ENCODE results near the gene PCBP3. TPM values are rescaled to one million over a fixed set of nuclear protein-coding genes. Genes with fewer than 3 reads are reported as not detected.

PCBP3 gene
- total and polyA plus RNA-seq, 2 donors (not counting 3 experiments of a cell fraction or from before 2014, with no cell fraction given) = 0.06 to 1.1 TPM

- H3K9me1 ChIP-seq (replicated peaks; ENCODE audit: control insufficient read depth, extremely low read depth, insufficient read depth, low read length) = no peaks in the 10 kb centered on the region
- CTCF ChIA-PET = no interaction called here
- H3K36me3 ChIP-seq (ENCODE audit: control insufficient read depth in 2 of 2, extremely low read depth in 1 of 2, insufficient read depth in 2 of 2, low read length in 2 of 2) = no peaks in the 10 kb centered on the region
- intact Hi-C loops (cut with micrococcal nuclease) (no loop called here), dilution Hi-C loops (cut with MboI; ENCODE audit: extremely low pct_ligation_motif_present, low sequenced_read_pairs) (no loop called here)
- no peaks in the 10 kb centered on the region for H3K27me3 ChIP-seq (ENCODE audit: control insufficient read depth in 2 of 2, insufficient read depth in 2 of 2, low read length in 2 of 2)
- DNase-seq (ENCODE audit: low read depth, low spot score) (no peak), FAIRE-seq (no peak)
- no peak overlapping the region for H3K27ac ChIP-seq (ENCODE audit: insufficient read depth, low read depth, low read length)
- no peak overlapping the region for H3K9ac ChIP-seq (replicated peaks; ENCODE audit: extremely low read depth, insufficient read depth, low read length)
- H3K79me2 ChIP-seq (ENCODE audit: control insufficient read depth, insufficient read depth, low read length) = no peaks in the 10 kb centered on the region
- H3K9me3 ChIP-seq (replicated peaks; ENCODE audit: control insufficient read depth, insufficient read depth, low read length) = no peaks in the 10 kb centered on the region
- no peak overlapping the region for H3K4me2 ChIP-seq (ENCODE audit: insufficient read depth, low read length)
- POLR2A ChIA-PET = no interaction called here
- no peak overlapping the region for H2AFZ ChIP-seq (ENCODE audit: low read depth, low read length)
- H3K4me3 ChIP-seq (replicated peaks in 1 of 3; ENCODE audit: insufficient read depth in 1 of 3, low read depth in 1 of 3, low read length in 3 of 3) = no peak overlapping the region
- no peak for TF ChIP-seq GATA2 (IDR thresholded peaks at IDR 0.05; ENCODE audit: insufficient read depth, insufficient read length, low read depth, low read length)
- no peak for TF ChIP-seq FOS (IDR thresholded peaks at IDR 0.05; ENCODE audit: borderline replicate concordance, insufficient read depth, low read length)
- no peak for TF ChIP-seq MAX (IDR thresholded peaks at IDR 0.05; ENCODE audit: insufficient read depth, insufficient read length)
- TF ChIP-seq JUN (IDR thresholded peaks at IDR 0.05; ENCODE audit: borderline replicate concordance, insufficient read depth, insufficient read length, low read depth) = no peak
- no peak for TF ChIP-seq MYC (IDR thresholded peaks at IDR 0.05; ENCODE audit: low read depth, low read length)
- no peak for TF ChIP-seq CTCF (IDR thresholded peaks at IDR 0.05; ENCODE audit: extremely low read depth in 1 of 2, insufficient read depth in 1 of 2, low read depth in 1 of 2, low read length in 2 of 2)
- no peak for TF ChIP-seq POLR2AphosphoS5 (IDR thresholded peaks at IDR 0.05; ENCODE audit: insufficient read depth, low read depth, low read length)
- no peak for TF ChIP-seq EZH2 (IDR thresholded peaks at IDR 0.05; ENCODE audit: borderline replicate concordance, low read depth, low read length, severe bottlenecking)
- no peak for TF ChIP-seq POLR2A (IDR thresholded peaks at IDR 0.05; ENCODE audit: low read depth, low read length)
- H4K20me1 ChIP-seq (replicated peaks; ENCODE audit: control insufficient read depth, extremely low read depth, insufficient read depth, low read length) = no peaks in the 10 kb centered on the region
- no TSS peak for BruUV-seq (replicated peaks)
- H3K4me1 ChIP-seq (ENCODE audit: control insufficient read depth, extremely low read depth, insufficient read depth, low read length) = no peaks in the 10 kb centered on the region
Measured at GRCh38 chr21:45803618-45804340, 160.3 kb downstream of the PCBP3 start.

Measured in endothelial cell of umbilical vein (primary cell).